HFFc6 (cell line): Measurements from ENCODE around the gene SIM2. TPM values are rescaled to one million over a fixed set of nuclear protein-coding genes. Genes with fewer than 3 reads are reported as not detected.

Source experiments
- DNase-seq: peaks from one replicate; pipeline ENCODE4 v3.0.0-alpha.2; 2018
- H3K27ac Mint-ChIP-seq: 2 replicates; pipeline ENCODE4 v1.8.0; 2020; ENCODE audit warnings: mild to moderate bottlenecking, mixed read lengths
- H3K27me3 Mint-ChIP-seq: 2 replicates; pipeline ENCODE4 v1.8.0; 2021; ENCODE audit warnings: mild to moderate bottlenecking, moderate library complexity, mixed read lengths; ENCODE audit not compliant: insufficient read depth
- H3K36me3 Mint-ChIP-seq: 2 replicates; pipeline ENCODE4 v1.8.0; 2021; ENCODE audit warnings: low read depth, mixed read lengths
- H3K4me1 Mint-ChIP-seq: 2 replicates; pipeline ENCODE4 v1.8.0; 2020; ENCODE audit warnings: low read depth, mixed read lengths
- H3K4me3 Mint-ChIP-seq: 2 replicates; pipeline ENCODE4 v1.8.0; 2020; ENCODE audit warnings: mild to moderate bottlenecking, moderate library complexity, mixed read lengths
- H3K9me3 Mint-ChIP-seq: 2 replicates; pipeline ENCODE4 v1.8.0; 2020; ENCODE audit warnings: mild to moderate bottlenecking, mixed read lengths
- total RNA-seq, 6 experiments: library from RNA; stranded (reverse); fragmentation: NEBNext Ultra II Directional; extraction: Animal tissue kit (Norgen Biotek cat#: 25700); gene quantifications; 2 replicates in 1 of 6; 3 replicates in 5 of 6; pipeline ENCODE4 v1.2.3, GENCODE V29; 2021
- TF ChIP-seq, protein P1 (sequence below): fragments of 200-600 bp; sonication (generic); IDR thresholded peaks from 2 replicates; pipeline ENCODE4 v1.5.0; 2021; ENCODE audit warnings: antibody characterized with exemption, mild to moderate bottlenecking

SIM2 gene
- total RNA-seq, 6 experiments from 2014 or later, result not detected

DNA sequence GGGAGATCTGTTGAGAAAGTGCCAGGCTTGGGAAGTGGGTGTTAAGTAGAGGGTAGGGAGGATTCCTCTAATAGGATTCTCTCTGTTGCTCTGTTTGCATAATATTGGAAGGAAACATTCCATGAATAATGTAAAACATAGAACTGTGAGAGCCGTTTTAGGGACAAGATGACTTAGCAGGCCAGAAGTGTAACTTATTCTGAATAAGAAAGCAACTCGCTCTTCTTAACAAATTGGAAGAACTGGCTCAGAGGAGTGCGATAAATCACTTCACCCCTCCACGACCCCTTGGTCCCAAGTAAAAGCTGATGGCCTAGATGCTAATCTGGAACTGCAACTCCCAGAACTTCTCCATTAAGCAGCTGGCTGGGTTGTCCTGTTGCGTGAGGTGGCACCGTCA is 19.1 kb downstream of the SIM2 start:
- no peak overlapping the region for H3K4me3 Mint-ChIP-seq
- DNase-seq, result no peak
- no peaks in the 10 kb centered on the region for H3K36me3 Mint-ChIP-seq
- peaks cover 81% of the 10 kb centered on the region for H3K27me3 Mint-ChIP-seq
- TF ChIP-seq, protein P1, sequence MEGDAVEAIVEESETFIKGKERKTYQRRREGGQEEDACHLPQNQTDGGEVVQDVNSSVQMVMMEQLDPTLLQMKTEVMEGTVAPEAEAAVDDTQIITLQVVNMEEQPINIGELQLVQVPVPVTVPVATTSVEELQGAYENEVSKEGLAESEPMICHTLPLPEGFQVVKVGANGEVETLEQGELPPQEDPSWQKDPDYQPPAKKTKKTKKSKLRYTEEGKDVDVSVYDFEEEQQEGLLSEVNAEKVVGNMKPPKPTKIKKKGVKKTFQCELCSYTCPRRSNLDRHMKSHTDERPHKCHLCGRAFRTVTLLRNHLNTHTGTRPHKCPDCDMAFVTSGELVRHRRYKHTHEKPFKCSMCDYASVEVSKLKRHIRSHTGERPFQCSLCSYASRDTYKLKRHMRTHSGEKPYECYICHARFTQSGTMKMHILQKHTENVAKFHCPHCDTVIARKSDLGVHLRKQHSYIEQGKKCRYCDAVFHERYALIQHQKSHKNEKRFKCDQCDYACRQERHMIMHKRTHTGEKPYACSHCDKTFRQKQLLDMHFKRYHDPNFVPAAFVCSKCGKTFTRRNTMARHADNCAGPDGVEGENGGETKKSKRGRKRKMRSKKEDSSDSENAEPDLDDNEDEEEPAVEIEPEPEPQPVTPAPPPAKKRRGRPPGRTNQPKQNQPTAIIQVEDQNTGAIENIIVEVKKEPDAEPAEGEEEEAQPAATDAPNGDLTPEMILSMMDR, result no peak
- H3K4me1 Mint-ChIP-seq, result no peaks in the 10 kb centered on the region
- H3K27ac Mint-ChIP-seq, result no peak overlapping the region
- H3K9me3 Mint-ChIP-seq, result no peaks in the 10 kb centered on the region

GRCh38 chr21:36718951-36719501 is 20.1 kb downstream of the SIM2 start:
- DNase-seq, result no peak
- Mint-ChIP-seq H3K4me1 (no peaks in the 10 kb centered on the region), H3K9me3 (no peaks in the 10 kb centered on the region), H3K36me3 (no peaks in the 10 kb centered on the region), H3K27me3 (peaks cover 78% of the 10 kb centered on the region), H3K4me3 (no peak overlapping the region), H3K27ac (no peak overlapping the region)
- TF ChIP-seq, protein P1, result no peak

GRCh38 chr21:36719614-36720013 is 20.7 kb downstream of the SIM2 start:
- Mint-ChIP-seq H3K4me1 (no peaks in the 10 kb centered on the region), H3K27ac (no peak overlapping the region), H3K36me3 (no peaks in the 10 kb centered on the region), H3K4me3 (no peak overlapping the region), H3K27me3 (peaks cover 76% of the 10 kb centered on the region), H3K9me3 (no peaks in the 10 kb centered on the region)
- TF ChIP-seq, protein P1, result no peak
- no peak for DNase-seq

- Mint-ChIP-seq H3K9me3 (no peaks in the 10 kb centered on the region), H3K27ac (no peak overlapping the region), H3K4me3 (no peak overlapping the region), H3K4me1 (no peaks in the 10 kb centered on the region), H3K36me3 (no peaks in the 10 kb centered on the region), H3K27me3 (peaks cover 54% of the 10 kb centered on the region)
- TF ChIP-seq, protein P1, result no peak
- DNase-seq, result no peak
Measured at GRCh38 chr21:36721817-36722216, 22.9 kb downstream of the SIM2 start.

DNA sequence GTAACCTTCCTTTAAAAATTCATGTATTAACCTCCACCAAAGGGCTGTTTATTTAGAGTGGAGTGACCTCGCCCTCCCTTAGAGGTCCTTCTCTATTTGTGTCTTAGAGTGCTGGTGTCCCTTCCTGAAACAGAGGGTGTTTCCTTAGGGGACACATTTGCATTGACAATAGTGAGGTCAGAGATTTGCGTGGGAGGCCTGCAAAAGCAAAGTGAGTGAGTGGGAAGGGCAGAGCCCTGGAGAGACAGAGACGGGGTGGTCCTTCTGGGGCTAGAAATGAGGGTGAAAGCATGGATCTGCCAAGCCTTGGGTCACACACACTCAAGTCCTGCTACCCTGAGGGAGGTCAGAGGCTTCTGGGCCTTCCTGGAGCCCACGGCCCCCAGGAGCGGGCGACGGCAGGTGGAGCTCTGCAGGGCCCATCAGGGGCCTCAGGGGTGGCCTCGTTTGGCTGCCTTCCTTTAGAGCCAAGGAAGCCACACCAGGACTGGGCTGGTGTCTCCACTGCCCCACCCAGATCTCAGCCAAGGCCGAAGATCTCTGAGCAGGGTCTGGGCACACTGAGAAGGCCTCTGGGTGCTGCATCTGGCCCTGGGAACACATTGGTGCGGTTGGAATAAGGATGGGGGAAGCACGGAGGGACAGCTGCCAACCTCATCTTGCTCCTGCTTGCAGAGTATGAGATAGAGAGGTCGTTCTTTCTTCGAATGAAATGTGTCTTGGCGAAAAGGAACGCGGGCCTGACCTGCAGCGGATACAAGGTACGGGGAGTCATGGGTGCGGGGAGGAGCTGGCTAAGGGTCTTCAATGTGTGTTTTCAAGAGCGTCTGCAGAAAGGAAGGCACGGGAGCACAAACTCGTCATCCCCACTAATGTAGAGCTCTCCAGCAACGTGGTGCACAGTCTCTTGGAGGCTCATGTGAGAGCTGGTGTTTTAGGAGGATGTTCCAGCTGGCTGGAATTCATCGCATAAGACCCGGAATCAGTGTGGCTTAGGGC is 23.8 kb downstream of the SIM2 start:
- Mint-ChIP-seq H3K36me3 (no peaks in the 10 kb centered on the region), H3K4me3 (no peak overlapping the region), H3K27ac (no peak overlapping the region), H3K27me3 (peaks cover 52% of the 10 kb centered on the region), H3K9me3 (no peaks in the 10 kb centered on the region), H3K4me1 (no peaks in the 10 kb centered on the region)
- TF ChIP-seq, protein P1, result no peak
- DNase-seq, result no peak
